Measurements from ENCODE around the gene CREB5.

CREB5 gene

GRCh38 chr7:28700096-28700495 is 287.8 kb downstream of the CREB5 start:
- Histone ChIP-seq H3K4me1 (ENCODE audit: insufficient read depth, low read length, poor library complexity, severe bottlenecking) (peaks cover 44% of the 10 kb centered on the region), H3K4me2 (ENCODE audit: low read depth, low read length, poor library complexity, severe bottlenecking) (peak overlapping the region; percentile 47), H3K9me3 (ENCODE audit: insufficient read depth, low read depth, low read length) (no peaks in the 10 kb centered on the region), H3K27me3 (ENCODE audit: insufficient read depth, low read length, poor library complexity, severe bottlenecking) (no peaks in the 10 kb centered on the region), H3F3A (ENCODE audit: low read depth) (peaks cover 6% of the 10 kb centered on the region; the same call in 1 of the 2 replicates), H3K9ac (ENCODE audit: low read depth, low read length, poor library complexity, severe bottlenecking) (peak overlapping the region; percentile 4), H3K79me2 (ENCODE audit: insufficient read depth, low read length) (no peaks in the 10 kb centered on the region), H3K4me3 (ENCODE audit: low read length, poor library complexity, severe bottlenecking) (no peak overlapping the region), H2AFZ (ENCODE audit: low read length) (no peak overlapping the region), H4K20me1 (ENCODE audit: insufficient read depth, low read length, poor library complexity, severe bottlenecking) (no peaks in the 10 kb centered on the region), H3K9me2 (replicated peaks; ENCODE audit: low read depth, low read length) (no peaks in the 10 kb centered on the region), H3K36me3 (ENCODE audit: insufficient read depth, low read length) (no peaks in the 10 kb centered on the region)
- no peak for TF ChIP-seq CTCF (conservative IDR thresholded peaks at IDR 0.05; ENCODE audit: low read length)
- no peak for TF ChIP-seq EZH2phosphoT487 (IDR thresholded peaks at IDR 0.05; ENCODE audit: borderline replicate concordance)

DNA sequence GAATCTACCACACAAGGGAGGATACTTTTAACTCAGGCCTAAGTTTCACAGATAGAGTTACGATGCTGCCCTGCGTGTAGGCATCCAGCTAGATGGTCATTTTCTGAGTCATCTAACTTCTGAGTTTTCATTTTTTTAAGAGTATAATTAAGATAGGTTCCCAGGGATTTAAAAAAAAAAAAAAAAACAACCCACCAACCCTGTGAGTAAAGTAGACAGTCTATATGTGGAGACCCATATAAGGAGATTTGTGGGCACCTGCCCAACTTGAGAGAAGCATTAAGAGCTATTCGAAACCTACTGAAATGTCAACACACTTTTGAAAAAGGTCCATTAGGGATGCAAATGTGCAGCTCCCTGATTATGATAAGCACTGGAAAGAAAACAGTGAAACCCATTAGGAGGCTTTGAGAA is 288.5 kb downstream of the CREB5 start:
- Histone ChIP-seq H4K20me1 (ENCODE audit: insufficient read depth, low read length, poor library complexity, severe bottlenecking) (no peaks in the 10 kb centered on the region), H3K4me3 (ENCODE audit: low read length, poor library complexity, severe bottlenecking) (no peak overlapping the region), H3K4me1 (ENCODE audit: insufficient read depth, low read length, poor library complexity, severe bottlenecking) (peaks cover 37% of the 10 kb centered on the region), H3K9ac (ENCODE audit: low read depth, low read length, poor library complexity, severe bottlenecking) (peak overlapping the region; percentile 4), H3K4me2 (ENCODE audit: low read depth, low read length, poor library complexity, severe bottlenecking) (peak overlapping the region; percentile 47), H3F3A (ENCODE audit: low read depth) (peaks cover 6% of the 10 kb centered on the region; the same call in 1 of the 2 replicates), H3K27me3 (ENCODE audit: insufficient read depth, low read length, poor library complexity, severe bottlenecking) (no peaks in the 10 kb centered on the region), H3K9me3 (ENCODE audit: insufficient read depth, low read depth, low read length) (no peaks in the 10 kb centered on the region), H2AFZ (ENCODE audit: low read length) (no peak overlapping the region), H3K79me2 (ENCODE audit: insufficient read depth, low read length) (no peaks in the 10 kb centered on the region), H3K9me2 (replicated peaks; ENCODE audit: low read depth, low read length) (no peaks in the 10 kb centered on the region), H3K36me3 (ENCODE audit: insufficient read depth, low read length) (no peaks in the 10 kb centered on the region)
- TF ChIP-seq CTCF (conservative IDR thresholded peaks at IDR 0.05; ENCODE audit: low read length) (no peak), EZH2phosphoT487 (IDR thresholded peaks at IDR 0.05; ENCODE audit: borderline replicate concordance) (no peak)

DNA sequence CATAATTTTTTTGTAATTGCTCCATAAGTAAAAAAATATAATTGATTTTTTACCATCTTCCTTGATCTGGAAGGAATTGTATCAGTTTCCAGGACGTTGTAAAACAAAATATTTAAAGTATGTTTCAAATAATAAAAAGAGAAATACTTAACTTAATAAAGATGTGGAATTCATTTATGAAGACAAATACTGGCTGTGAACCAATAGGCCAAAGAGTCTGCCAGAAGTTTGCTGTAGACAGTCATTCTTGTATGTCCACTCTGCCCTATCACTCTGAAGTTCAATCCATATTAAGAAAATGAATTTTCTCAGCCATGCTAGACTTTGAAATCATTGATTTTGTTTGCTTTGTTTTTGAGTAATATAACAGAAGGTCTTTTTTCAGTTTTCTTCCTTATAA is 289.4 kb downstream of the CREB5 start:
- no peak overlapping the region for H2AFZ ChIP-seq (ENCODE audit: low read length)
- H3K9me2 ChIP-seq (replicated peaks; ENCODE audit: low read depth, low read length) = no peaks in the 10 kb centered on the region
- H3K79me2 ChIP-seq (ENCODE audit: insufficient read depth, low read length) = no peaks in the 10 kb centered on the region
- H3K9ac ChIP-seq (ENCODE audit: low read depth, low read length, poor library complexity, severe bottlenecking) = no peak overlapping the region
- no peak overlapping the region for H3K4me2 ChIP-seq (ENCODE audit: low read depth, low read length, poor library complexity, severe bottlenecking)
- no peaks in the 10 kb centered on the region for H3K27me3 ChIP-seq (ENCODE audit: insufficient read depth, low read length, poor library complexity, severe bottlenecking)
- TF ChIP-seq EZH2phosphoT487 (IDR thresholded peaks at IDR 0.05; ENCODE audit: borderline replicate concordance) (no peak), CTCF (conservative IDR thresholded peaks at IDR 0.05; ENCODE audit: low read length) (no peak)
- no peaks in the 10 kb centered on the region for H4K20me1 ChIP-seq (ENCODE audit: insufficient read depth, low read length, poor library complexity, severe bottlenecking)
- peaks cover 6% of the 10 kb centered on the region; the same call in 1 of the 2 replicates for H3F3A ChIP-seq (ENCODE audit: low read depth)
- H3K36me3 ChIP-seq (ENCODE audit: insufficient read depth, low read length) = no peaks in the 10 kb centered on the region
- no peaks in the 10 kb centered on the region for H3K9me3 ChIP-seq (ENCODE audit: insufficient read depth, low read depth, low read length)
- H3K4me1 ChIP-seq (ENCODE audit: insufficient read depth, low read length, poor library complexity, severe bottlenecking) = peaks cover 33% of the 10 kb centered on the region
- no peak overlapping the region for H3K4me3 ChIP-seq (ENCODE audit: low read length, poor library complexity, severe bottlenecking)

Measured in Loucy (cell line).